ENCODE measurements around the gene TNRC6B. TPM values are rescaled to one million over a fixed set of nuclear protein-coding genes. Genes with fewer than 3 reads are reported as not detected.

TNRC6B gene
- total and polyA plus RNA-seq, 2 of the 13 experiments (the other 11 are each of a cell fraction or from before 2014, with no cell fraction given), result 8.9 to 13.2 TPM

- no peak overlapping the region for H2AFZ ChIP-seq (ENCODE audit: low read length)
- no peaks in the 10 kb centered on the region for H3K27me3 ChIP-seq (ENCODE audit: control insufficient read depth in 1 of 2, insufficient read depth in 2 of 2, low read length in 2 of 2)
- ATAC-seq, result no peak
- peaks cover 0 to 7% of the 10 kb centered on the region in 2 experiments; a peak in 2 of 5 replicates for H3K36me3 ChIP-seq (replicated peaks in 1 of 2; ENCODE audit: control insufficient read depth in 1 of 2, insufficient read depth in 2 of 2, low read length in 2 of 2)
- no peak overlapping the region for H3K4me3 ChIP-seq (replicated peaks in 1 of 3; ENCODE audit: insufficient read depth in 1 of 3, low read depth in 2 of 3, low read length in 3 of 3)
- intact Hi-C loops (cut with micrococcal nuclease; ENCODE audit: unreplicated experiment) (no loop called here), in situ Hi-C loops (cut with HindIII; ENCODE audit: extremely low pct_ligation_motif_present, low pct_unique_long_range_greater_than_20kb) (no loop called here)
- TF ChIP-seq, protein P1, sequence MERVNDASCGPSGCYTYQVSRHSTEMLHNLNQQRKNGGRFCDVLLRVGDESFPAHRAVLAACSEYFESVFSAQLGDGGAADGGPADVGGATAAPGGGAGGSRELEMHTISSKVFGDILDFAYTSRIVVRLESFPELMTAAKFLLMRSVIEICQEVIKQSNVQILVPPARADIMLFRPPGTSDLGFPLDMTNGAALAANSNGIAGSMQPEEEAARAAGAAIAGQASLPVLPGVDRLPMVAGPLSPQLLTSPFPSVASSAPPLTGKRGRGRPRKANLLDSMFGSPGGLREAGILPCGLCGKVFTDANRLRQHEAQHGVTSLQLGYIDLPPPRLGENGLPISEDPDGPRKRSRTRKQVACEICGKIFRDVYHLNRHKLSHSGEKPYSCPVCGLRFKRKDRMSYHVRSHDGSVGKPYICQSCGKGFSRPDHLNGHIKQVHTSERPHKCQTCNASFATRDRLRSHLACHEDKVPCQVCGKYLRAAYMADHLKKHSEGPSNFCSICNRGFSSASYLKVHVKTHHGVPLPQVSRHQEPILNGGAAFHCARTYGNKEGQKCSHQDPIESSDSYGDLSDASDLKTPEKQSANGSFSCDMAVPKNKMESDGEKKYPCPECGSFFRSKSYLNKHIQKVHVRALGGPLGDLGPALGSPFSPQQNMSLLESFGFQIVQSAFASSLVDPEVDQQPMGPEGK (CRISPR knock-in tag; IDR thresholded peaks at IDR 0.05), result no peak
- TF ChIP-seq ZSCAN12 (CRISPR knock-in tag; IDR thresholded peaks at IDR 0.05) (no peak), BHLHE40 (IDR thresholded peaks at IDR 0.05; ENCODE audit: low read length) (no peak), MAFF (IDR thresholded peaks at IDR 0.05; ENCODE audit: low read depth, low read length) (no peak), ONECUT2 (CRISPR knock-in tag; IDR thresholded peaks at IDR 0.05) (no peak), ATF7 (IDR thresholded peaks at IDR 0.05) (no peak), ATF7 (CRISPR knock-in tag; IDR thresholded peaks at IDR 0.05) (no peak), ZFY (CRISPR knock-in tag; IDR thresholded peaks at IDR 0.05) (no peak)
- TF ChIP-seq, protein P2, sequence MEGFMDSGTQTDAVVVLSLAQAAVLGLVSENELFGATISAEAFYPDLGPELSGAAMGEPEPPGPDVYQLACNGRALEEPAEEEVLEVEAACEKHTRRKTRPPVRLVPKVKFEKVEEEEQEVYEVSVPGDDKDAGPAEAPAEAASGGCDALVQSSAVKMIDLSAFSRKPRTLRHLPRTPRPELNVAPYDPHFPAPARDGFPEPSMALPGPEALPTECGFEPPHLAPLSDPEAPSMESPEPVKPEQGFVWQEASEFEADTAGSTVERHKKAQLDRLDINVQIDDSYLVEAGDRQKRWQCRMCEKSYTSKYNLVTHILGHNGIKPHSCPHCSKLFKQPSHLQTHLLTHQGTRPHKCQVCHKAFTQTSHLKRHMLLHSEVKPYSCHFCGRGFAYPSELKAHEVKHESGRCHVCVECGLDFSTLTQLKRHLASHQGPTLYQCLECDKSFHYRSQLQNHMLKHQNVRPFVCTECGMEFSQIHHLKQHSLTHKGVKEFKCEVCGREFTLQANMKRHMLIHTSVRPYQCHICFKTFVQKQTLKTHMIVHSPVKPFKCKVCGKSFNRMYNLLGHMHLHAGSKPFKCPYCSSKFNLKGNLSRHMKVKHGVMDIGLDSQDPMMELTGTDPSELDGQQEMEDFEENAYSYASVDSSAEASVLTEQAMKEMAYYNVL (CRISPR knock-in tag; IDR thresholded peaks at IDR 0.05; ENCODE audit: borderline replicate concordance), result no peak
- no TSS peak for BruUV-seq (replicated peaks)
- POLR2A ChIA-PET, result no interaction called here
- no peak overlapping the region for H3K4me2 ChIP-seq (ENCODE audit: low read depth, low read length)
- CTCF ChIA-PET (ENCODE audit: low intra/inter-chr PET ratio, low total read pairs), result no interaction called here
- H3K9me3 ChIP-seq (ENCODE audit: low read length), result no peaks in the 10 kb centered on the region
- H3K4me1 ChIP-seq (ENCODE audit: insufficient read depth, low read length), result peaks cover 18% of the 10 kb centered on the region
- H3K9ac ChIP-seq (ENCODE audit: insufficient read depth, low read depth, low read length), result no peak overlapping the region
- H3K27ac ChIP-seq (ENCODE audit: extremely low read length, insufficient read depth, low read length), result no peak overlapping the region
- H4K20me1 ChIP-seq (ENCODE audit: insufficient read depth, low read length), result peaks cover 20% of the 10 kb centered on the region
- no peak for FAIRE-seq
- DNase-seq (ENCODE audit: low spot score), result no peak
- 98% methylated on average over 15 of the region's 15 CpGs for WGBS (ENCODE audit: low lambda C conversion rate)
- H3K79me2 ChIP-seq (ENCODE audit: insufficient read depth, low read length), result peaks cover 61% of the 10 kb centered on the region
Observed at GRCh38 chr22:40206561-40206960, 28.8 kb downstream of the TNRC6B start.
